ENCODE results near the gene NEK9.

The NEK9 gene

GRCh38 chr14:75040507-75040906, 86.3 kb downstream of the NEK9 start:
- Histone ChIP-seq H3K36me3 (ENCODE audit: control insufficient read depth, insufficient read depth, low read length) (peaks cover 38% of the 10 kb centered on the region), H3K27me3 (ENCODE audit: control insufficient read depth, insufficient read depth, low read length) (no peaks in the 10 kb centered on the region)

GRCh38 chr14:75032939-75033338, 93.9 kb downstream of the NEK9 start:
- H3K4me3 ChIP-seq (ENCODE audit: low read depth, low read length) = no peak overlapping the region
- no peak overlapping the region for H3K27ac ChIP-seq (ENCODE audit: low read depth, low read length)
- no peak overlapping the region for H3K9ac ChIP-seq (ENCODE audit: low read depth, low read length)
- H3K9me3 ChIP-seq (ENCODE audit: control insufficient read depth, insufficient read depth, low read length) = no peaks in the 10 kb centered on the region
- H3K27me3 ChIP-seq (ENCODE audit: control insufficient read depth, insufficient read depth, low read length) = no peaks in the 10 kb centered on the region
- peaks cover 41% of the 10 kb centered on the region for H3K36me3 ChIP-seq (ENCODE audit: control insufficient read depth, insufficient read depth, low read length)
- H3K4me1 ChIP-seq (ENCODE audit: control insufficient read depth, insufficient read depth, low read length) = no peaks in the 10 kb centered on the region

More at GRCh38 chr14:75040507-75040906, 86.3 kb downstream of the NEK9 start:
- H3K4me1 ChIP-seq (ENCODE audit: control insufficient read depth, insufficient read depth, low read length) = no peaks in the 10 kb centered on the region
- no peak overlapping the region for H3K9ac ChIP-seq (ENCODE audit: low read depth, low read length)
- H3K4me3 ChIP-seq (ENCODE audit: low read depth, low read length) = no peak overlapping the region
- H3K27ac ChIP-seq (ENCODE audit: low read depth, low read length) = no peak overlapping the region
- no peaks in the 10 kb centered on the region for H3K9me3 ChIP-seq (ENCODE audit: control insufficient read depth, insufficient read depth, low read length)

GRCh38 chr14:75030147-75030546, 96.7 kb downstream of the NEK9 start:
- peaks cover 28% of the 10 kb centered on the region for H3K36me3 ChIP-seq (ENCODE audit: control insufficient read depth, insufficient read depth, low read length)
- no peaks in the 10 kb centered on the region for H3K27me3 ChIP-seq (ENCODE audit: control insufficient read depth, insufficient read depth, low read length)

More at GRCh38 chr14:75030147-75030546, 96.7 kb downstream of the NEK9 start:
- no peak overlapping the region for H3K4me3 ChIP-seq (ENCODE audit: low read depth, low read length)
- no peaks in the 10 kb centered on the region for H3K4me1 ChIP-seq (ENCODE audit: control insufficient read depth, insufficient read depth, low read length)
- H3K9ac ChIP-seq (ENCODE audit: low read depth, low read length) = no peak overlapping the region
- H3K27ac ChIP-seq (ENCODE audit: low read depth, low read length) = no peak overlapping the region
- no peaks in the 10 kb centered on the region for H3K9me3 ChIP-seq (ENCODE audit: control insufficient read depth, insufficient read depth, low read length)
